ENCODE results near the gene MND1.
A peak's percentile ranks its signal among the peaks of the same experiment; 100 is the strongest.

Gene MND1

DNA sequence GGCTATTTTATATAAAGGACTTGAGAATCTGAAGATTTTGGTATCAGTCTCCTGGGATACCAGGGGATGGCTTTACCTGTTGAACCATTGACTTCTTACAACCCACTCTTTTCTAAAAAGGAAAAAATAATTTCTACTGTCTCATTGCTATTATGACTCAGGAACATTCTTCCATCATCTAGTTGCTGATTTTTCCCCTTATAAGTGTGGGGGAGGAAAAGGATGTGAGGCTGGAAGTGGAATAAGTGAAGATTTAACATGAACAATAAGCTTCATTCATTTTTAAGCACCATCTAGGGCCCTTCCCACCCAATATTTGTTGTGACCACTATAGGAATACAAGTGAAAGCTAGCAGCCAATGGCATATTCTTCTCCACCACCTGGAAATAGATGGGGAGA, 10.6 kb upstream of the MND1 start:
- Mint-ChIP-seq H3K9me3 (no peaks in the 10 kb centered on the region), H3K27me3 (peaks cover 3% of the 10 kb centered on the region), H3K4me3 (no peak overlapping the region), H3K27ac (no peak overlapping the region), H3K4me1 (peaks cover 3% of the 10 kb centered on the region), H3K36me3 (no peaks in the 10 kb centered on the region)
- CTCF ChIA-PET, result no interaction called here
- DNase-seq, result no peak

DNA sequence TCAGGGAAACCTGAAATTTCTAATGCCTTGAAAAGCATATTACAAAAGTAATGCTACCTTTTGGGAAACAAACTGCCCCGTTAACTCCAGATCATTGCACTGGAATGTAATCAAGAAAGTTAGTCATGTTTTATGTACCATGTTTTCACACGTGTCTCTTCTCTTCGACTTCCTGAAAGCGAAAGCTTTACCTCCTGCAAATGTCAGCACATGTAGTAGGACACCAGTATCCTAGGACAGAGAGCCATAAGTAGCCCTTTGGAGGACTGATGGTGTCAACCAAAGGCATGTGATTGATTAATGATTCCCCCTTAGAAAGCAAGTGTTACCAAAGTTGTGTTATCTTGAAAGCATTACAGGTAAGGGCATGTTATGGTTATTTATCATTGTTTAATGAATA, 8.8 kb upstream of the MND1 start:
- Mint-ChIP-seq H3K27ac (no peak overlapping the region), H3K4me3 (no peak overlapping the region), H3K9me3 (no peaks in the 10 kb centered on the region), H3K36me3 (no peaks in the 10 kb centered on the region), H3K4me1 (peaks cover 3% of the 10 kb centered on the region), H3K27me3 (peaks cover 11% of the 10 kb centered on the region)
- CTCF ChIA-PET, result no interaction called here
- no peak for DNase-seq

DNA sequence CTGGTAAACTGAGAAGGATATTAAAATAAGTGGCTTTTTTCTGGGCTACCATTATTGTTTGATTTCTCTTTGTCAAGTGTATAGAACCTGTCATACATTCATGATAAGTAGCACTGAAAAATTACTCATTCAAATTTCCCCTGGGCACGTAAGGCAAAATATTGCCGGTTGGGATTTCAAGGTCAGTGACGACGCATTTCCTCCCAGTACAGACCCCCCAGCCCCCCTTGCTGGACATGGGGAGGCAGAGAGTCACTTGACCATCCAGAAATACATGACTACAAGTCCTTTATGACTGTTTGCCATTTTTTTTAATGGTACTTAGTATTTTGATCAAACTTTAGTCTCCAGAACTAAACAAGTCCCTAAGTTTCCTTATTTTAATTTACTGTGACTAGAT, 6.8 kb upstream of the MND1 start:
- Mint-ChIP-seq H3K27ac (no peak overlapping the region), H3K36me3 (no peaks in the 10 kb centered on the region), H3K4me3 (no peak overlapping the region), H3K27me3 (peaks cover 16% of the 10 kb centered on the region), H3K9me3 (no peaks in the 10 kb centered on the region), H3K4me1 (peaks cover 13% of the 10 kb centered on the region)
- CTCF ChIA-PET, result interaction anchor here (1.0 to 1.2 kb wide), 2 partner anchors 95 to 306 kb away, joined by 4 read pairs; no protein-coding TSS in a partner anchor
- DNase-seq, result no peak

DNA sequence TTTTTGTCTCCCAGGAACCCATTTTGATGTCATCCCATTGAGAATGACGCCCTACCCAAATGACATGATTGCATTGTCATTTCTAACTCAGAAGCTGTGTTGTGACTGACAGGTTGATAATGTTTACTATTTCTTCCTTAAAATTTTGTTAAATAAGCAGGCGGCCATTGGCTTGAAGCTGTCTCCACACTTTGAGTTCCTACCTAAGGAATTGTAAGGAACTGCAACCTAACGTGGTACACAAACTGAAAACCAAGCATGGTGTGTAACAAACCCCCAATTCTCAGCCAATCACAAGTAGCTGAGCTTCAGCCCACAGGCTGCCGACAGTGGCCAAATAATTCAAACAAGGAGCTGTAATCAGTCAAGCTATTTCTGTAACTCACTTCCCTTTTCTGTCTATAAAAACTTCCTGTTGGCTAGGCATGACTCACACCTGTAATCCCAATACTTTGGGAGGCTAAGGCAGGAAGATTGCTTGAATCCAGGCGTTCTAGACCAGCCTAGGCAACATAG, 2.9 kb upstream of the MND1 start:
- H3K4me1 Mint-ChIP-seq, result peaks cover 28% of the 10 kb centered on the region

DNA sequence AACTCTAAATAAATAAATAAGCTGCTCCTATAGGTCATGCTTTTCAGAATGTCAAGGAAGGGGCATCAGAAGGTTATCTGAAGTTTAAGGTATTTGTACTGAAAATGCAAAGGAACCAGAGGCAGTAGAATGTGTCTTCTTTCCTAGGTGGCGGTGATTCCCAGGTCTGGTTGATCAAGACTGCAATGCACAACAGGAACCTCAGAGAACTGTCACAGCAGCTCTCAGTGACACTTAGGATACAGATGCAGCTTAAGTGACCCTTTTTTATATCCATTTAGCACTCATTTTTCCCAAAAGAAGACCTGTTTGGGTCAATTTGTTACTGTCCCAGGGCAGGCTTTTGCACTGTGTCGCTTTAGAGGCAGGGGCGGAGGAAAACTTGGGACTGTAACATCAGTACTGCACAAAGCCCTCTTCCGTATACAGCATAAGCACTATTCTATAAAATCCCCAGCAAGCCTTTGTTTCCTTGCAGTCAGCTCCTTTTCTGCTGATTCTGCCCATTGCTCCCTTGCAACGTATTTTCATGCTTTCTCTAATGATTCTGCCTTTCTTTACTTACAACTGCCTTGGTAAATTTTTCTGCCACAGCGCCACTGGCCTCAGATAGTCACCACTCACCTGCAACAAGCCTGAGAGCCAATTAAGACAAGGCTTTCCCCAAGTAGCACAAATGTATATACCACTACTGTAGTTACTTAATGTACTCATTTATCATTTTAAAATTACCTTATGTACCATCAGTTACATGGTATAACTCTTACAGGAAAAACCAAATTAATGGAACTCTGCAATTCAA, 1.5 kb upstream of the MND1 start:
- no peak overlapping the region for H3K4me3 Mint-ChIP-seq
- no peak overlapping the region for H3K27ac Mint-ChIP-seq
- no peaks in the 10 kb centered on the region for H3K9me3 Mint-ChIP-seq
- DNase-seq, result no peak
- CTCF ChIA-PET, result interaction anchor here (1.0 to 6.6 kb wide), 6 partner anchors 200 to 391 kb away, joined by 4 to 65 read pairs (median 12); no protein-coding TSS in a partner anchor
- peaks cover 41% of the 10 kb centered on the region for H3K4me1 Mint-ChIP-seq
- H3K36me3 Mint-ChIP-seq, result peaks cover 2% of the 10 kb centered on the region
- H3K27me3 Mint-ChIP-seq, result peaks cover 20% of the 10 kb centered on the region

More for the DNA sequence above, 2.9 kb upstream of the MND1 start:
- Mint-ChIP-seq H3K4me3 (no peak overlapping the region), H3K27ac (no peak overlapping the region), H3K36me3 (no peaks in the 10 kb centered on the region), H3K27me3 (peaks cover 20% of the 10 kb centered on the region), H3K9me3 (no peaks in the 10 kb centered on the region)
- CTCF ChIA-PET, result interaction anchor here (0.6 to 6.6 kb wide), 5 partner anchors 199 to 307 kb away, joined by 3 to 65 read pairs (median 15); no protein-coding TSS in a partner anchor
- DNase-seq, result no peak

DNA sequence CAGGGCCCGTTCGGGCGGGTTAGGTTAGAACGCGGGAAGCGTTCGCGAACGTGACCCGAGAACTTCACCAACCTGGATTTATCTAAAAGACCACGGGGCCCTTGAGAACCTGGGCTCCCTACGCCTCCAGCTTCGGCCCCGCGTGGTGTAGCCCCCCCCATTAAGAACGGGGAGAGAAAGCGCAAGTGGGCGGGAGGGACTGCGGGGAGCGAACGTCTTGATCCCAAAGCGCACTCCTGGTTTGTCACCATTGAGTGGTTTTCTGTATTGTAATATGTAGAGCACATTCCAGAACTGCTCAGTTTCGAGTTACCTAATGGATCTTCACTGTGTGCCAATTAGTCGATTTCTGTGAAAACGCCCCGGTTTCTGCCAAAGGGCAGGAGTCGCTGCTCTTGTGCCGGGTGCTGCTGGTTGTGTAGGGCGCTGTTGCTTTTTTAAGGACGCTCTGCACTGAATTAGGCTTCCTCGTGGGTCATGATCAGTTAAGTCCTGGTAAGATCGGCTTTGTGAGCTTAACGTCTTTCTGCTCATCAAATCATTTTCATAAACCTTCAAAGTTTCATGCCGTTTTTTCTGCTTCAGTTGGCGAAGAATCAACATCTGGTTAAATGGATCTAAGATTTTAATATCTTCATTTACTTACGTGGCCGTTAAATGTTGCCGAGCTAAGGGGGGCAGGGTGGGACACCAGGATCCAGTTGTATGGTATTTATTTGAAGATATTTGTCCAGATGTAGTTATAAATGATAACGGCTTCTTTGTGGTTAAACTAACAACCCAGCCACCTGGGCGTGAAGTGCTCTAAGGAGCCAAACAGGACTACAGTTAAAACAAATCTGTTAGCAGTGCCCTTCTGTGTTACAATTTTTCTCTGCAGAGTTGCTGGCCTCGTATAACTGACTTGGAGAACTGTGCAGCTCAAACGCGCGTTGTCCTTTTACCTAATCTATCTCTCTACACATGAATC, 809 bp downstream of the MND1 start:
- peak overlapping the region; percentile 91 for H3K27ac Mint-ChIP-seq
- H3K27me3 Mint-ChIP-seq, result peaks cover 11% of the 10 kb centered on the region

DNA sequence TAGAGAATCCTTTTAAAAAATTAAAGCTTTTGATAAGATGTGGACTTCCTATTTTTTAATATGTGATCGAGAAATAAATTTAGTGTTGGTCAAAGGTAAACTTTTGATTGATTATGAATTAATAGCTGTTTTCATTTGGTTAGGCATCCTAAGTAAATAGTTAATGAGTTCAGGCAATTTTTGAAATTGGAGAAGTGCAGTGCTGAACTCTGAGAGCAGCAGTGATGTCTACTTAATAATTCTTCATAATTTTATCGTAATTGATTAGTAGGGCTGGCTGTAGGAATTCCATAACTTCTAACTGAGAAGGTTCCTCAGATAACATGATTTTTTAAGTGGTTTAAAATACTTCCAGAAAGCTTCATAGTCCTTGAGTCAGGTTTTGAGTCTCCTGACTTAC, 1.5 kb downstream of the MND1 start:
- Mint-ChIP-seq H3K4me1 (peaks cover 57% of the 10 kb centered on the region), H3K4me3 (peak overlapping the region; percentile 90), H3K27me3 (peaks cover 9% of the 10 kb centered on the region), H3K9me3 (no peaks in the 10 kb centered on the region), H3K27ac (peak overlapping the region; percentile 91), H3K36me3 (peaks cover 20% of the 10 kb centered on the region)
- no peak for DNase-seq
- CTCF ChIA-PET, result interaction anchor here (0.6 to 6.6 kb wide), 22 partner anchors 9 to 404 kb away, joined by 3 to 65 read pairs (median 4); partner anchors contain the start of gene TMEM131L

More for the DNA sequence above, 809 bp downstream of the MND1 start:
- Mint-ChIP-seq H3K4me1 (peaks cover 56% of the 10 kb centered on the region), H3K9me3 (no peaks in the 10 kb centered on the region), H3K36me3 (peaks cover 14% of the 10 kb centered on the region), H3K4me3 (peak overlapping the region; percentile 90)
- peak; percentile 72 for DNase-seq
- CTCF ChIA-PET, result interaction anchor here (0.6 to 6.6 kb wide), 23 partner anchors 20 to 405 kb away, joined by 3 to 65 read pairs (median 4); partner anchors contain the start of gene TMEM131L

DNA sequence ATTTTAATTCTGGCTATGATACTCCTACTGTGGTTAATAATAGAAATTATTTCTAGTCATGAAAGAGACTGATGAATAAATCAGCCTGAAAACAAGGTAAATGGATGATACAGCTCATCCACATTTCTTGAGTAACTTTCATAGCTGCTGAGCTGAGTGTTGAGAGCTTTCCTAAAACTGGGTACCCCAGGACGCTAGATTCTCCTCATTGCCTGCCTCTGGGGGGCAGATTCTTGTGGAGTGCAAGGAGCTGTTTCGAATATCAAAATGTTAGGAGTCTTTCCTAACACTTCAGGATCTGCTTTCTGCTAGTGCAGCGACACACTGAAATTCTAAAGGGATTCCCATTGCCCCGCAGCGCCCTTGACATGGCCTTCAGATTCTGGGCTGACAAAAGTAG, 2.1 kb downstream of the MND1 start:
- H3K27ac Mint-ChIP-seq, result no peak overlapping the region
- peaks cover 9% of the 10 kb centered on the region for H3K27me3 Mint-ChIP-seq
- CTCF ChIA-PET, result interaction anchor here (1.0 to 6.6 kb wide), 11 partner anchors 9 to 404 kb away, joined by 3 to 65 read pairs (median 5); partner anchors contain the start of gene TMEM131L
- peaks cover 20% of the 10 kb centered on the region for H3K36me3 Mint-ChIP-seq
- peaks cover 53% of the 10 kb centered on the region for H3K4me1 Mint-ChIP-seq
- DNase-seq, result no peak
- no peaks in the 10 kb centered on the region for H3K9me3 Mint-ChIP-seq
- peak overlapping the region; percentile 43 for H3K4me3 Mint-ChIP-seq

DNA sequence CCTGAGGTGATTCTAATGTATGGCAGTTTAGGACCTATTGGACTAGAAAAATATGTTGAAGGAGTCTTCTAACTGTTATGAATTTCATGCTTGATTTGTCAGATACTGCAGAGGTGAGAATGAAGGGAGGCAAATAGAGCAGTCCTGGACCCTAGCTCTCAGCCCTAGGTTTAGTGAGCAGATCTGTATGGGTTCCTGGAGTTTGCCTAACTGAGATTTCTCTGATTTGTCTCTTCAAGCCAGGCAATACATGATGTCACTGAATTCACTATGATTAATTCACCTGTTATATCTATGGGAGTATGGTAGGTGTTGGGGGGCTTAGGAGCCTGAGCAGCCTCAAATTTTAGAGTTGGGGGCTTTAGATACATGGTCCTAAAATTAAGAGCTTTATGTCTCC, 2.6 kb downstream of the MND1 start:
- no peaks in the 10 kb centered on the region for H3K9me3 Mint-ChIP-seq
- H3K27me3 Mint-ChIP-seq, result peaks cover 8% of the 10 kb centered on the region
- H3K36me3 Mint-ChIP-seq, result peaks cover 20% of the 10 kb centered on the region
- peaks cover 49% of the 10 kb centered on the region for H3K4me1 Mint-ChIP-seq
- H3K4me3 Mint-ChIP-seq, result no peak overlapping the region
- no peak for DNase-seq
- CTCF ChIA-PET, result interaction anchor here (1.1 to 6.6 kb wide), 7 partner anchors 8 to 403 kb away, joined by 4 to 65 read pairs (median 15); partner anchors contain the start of gene TMEM131L
- H3K27ac Mint-ChIP-seq, result no peak overlapping the region

DNA sequence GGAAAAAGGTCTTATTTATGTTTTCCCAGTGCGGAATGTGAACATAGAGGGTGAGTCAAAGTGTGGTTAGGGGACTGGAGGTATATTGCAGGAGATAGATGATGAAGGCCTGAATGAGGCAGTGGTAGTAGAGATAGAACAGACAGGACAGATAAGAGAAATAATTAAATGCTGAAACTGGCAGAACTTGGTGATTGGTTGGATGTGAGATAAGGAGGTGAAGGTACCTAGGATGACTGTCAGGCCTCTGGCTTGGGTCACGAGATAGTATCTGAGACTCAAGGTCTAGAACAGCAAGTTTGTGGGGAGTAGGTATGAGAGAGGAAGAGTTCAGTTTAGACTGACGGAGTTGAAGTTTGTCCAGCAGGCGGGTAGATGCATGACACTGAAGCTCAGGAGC, 3.5 kb downstream of the MND1 start:
- H3K27ac Mint-ChIP-seq, result no peak overlapping the region

DNA sequence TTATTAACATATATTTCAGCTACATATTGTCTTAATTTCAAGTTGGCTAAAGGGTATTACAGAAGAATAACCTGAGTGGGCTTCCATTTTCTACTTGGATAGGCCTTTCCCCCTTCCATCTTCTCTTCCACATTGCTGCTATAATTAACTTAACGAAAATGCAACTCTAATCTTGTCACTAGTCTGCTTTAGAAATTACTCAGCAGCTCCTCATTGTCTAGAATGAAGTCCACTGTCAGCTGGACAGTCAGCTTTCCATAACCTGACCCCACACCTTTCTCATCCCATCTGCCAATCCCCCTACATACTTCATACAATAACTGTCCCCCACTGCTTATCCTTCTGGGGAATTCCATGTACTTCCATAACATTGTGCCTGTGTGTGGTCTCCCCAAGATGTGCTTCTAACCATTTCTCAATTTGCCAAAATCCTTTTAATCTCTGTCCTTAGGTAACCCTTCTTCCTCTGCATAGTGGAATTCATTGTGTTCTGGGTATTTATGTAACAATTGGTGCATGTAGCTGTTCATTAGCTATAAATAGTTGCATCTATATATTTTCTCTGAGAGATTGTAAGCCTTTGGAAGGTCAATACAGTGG, 4.8 kb downstream of the MND1 start:
- H3K9me3 Mint-ChIP-seq, result no peaks in the 10 kb centered on the region
- DNase-seq, result no peak
- peaks cover 29% of the 10 kb centered on the region for H3K36me3 Mint-ChIP-seq
- H3K27me3 Mint-ChIP-seq, result no peaks in the 10 kb centered on the region
- H3K4me1 Mint-ChIP-seq, result peaks cover 47% of the 10 kb centered on the region
- no peak overlapping the region for H3K4me3 Mint-ChIP-seq
- CTCF ChIA-PET, result interaction anchor here (1.8 kb wide), 1 partner anchor 225 kb away, joined by 9 read pairs; no protein-coding TSS in a partner anchor
- no peak overlapping the region for H3K27ac Mint-ChIP-seq

More for the DNA sequence above, 3.5 kb downstream of the MND1 start:
- Mint-ChIP-seq H3K36me3 (peaks cover 25% of the 10 kb centered on the region), H3K27me3 (peaks cover 4% of the 10 kb centered on the region), H3K9me3 (no peaks in the 10 kb centered on the region), H3K4me1 (peaks cover 50% of the 10 kb centered on the region), H3K4me3 (no peak overlapping the region)
- no peak for DNase-seq
- CTCF ChIA-PET, result interaction anchor here (1.0 to 1.8 kb wide), 2 partner anchors 85 to 226 kb away, joined by 3 to 9 read pairs; no protein-coding TSS in a partner anchor

DNA sequence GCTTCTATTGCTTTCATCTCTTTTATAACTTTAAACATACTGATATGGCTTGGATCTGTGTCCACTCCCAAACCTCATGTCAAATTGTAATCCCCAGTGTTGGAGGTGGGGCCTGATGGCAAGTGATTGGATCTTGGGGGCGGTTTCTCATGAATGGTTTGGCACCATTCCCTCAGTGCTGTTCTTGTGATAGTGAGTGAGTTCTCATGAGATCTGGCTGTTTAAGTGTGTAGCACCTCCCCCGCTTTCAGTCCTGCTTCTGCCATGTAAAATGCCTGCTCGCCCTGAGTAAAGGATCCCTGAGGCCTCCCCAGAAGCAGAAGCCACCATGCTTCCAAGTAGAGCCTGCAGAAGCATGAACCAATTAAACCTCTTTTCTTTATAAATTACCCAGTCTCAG, 17.7 kb downstream of the MND1 start:
- H3K4me1 Mint-ChIP-seq, result peaks cover 6% of the 10 kb centered on the region
- no peak for DNase-seq
- peaks cover 70% of the 10 kb centered on the region for H3K36me3 Mint-ChIP-seq
- CTCF ChIA-PET, result interaction anchor here (0.8 kb wide), 1 partner anchor 10 kb away, joined by 3 read pairs; no protein-coding TSS in a partner anchor
- no peak overlapping the region for H3K27ac Mint-ChIP-seq
- H3K4me3 Mint-ChIP-seq, result no peak overlapping the region
- H3K27me3 Mint-ChIP-seq, result no peaks in the 10 kb centered on the region
- peaks cover 1% of the 10 kb centered on the region for H3K9me3 Mint-ChIP-seq

DNA sequence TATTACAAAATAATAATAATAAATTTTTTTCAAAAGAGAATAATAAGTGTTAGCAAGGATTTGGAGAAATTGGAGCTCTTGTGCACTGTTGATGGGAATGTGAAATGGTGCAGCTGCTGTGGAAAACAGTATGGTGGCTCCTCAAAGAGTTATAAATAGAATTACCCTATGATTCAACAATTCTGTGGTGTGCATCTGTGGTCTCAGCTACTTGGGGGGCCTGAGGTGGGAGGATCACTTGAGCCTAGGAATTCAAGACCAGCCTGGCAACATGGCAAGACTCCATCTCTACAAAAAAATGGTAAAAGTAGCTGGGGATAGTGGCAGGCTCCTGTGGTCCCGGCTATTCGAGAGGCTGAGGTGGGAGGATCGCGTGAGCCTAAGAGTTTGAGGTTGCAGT, 19.6 kb downstream of the MND1 start:
- H3K27ac Mint-ChIP-seq, result no peak overlapping the region
- peaks cover 2% of the 10 kb centered on the region for H3K4me1 Mint-ChIP-seq
- H3K9me3 Mint-ChIP-seq, result peaks cover 1% of the 10 kb centered on the region
- CTCF ChIA-PET, result no interaction called here
- peaks cover 72% of the 10 kb centered on the region for H3K36me3 Mint-ChIP-seq
- H3K27me3 Mint-ChIP-seq, result no peaks in the 10 kb centered on the region
- H3K4me3 Mint-ChIP-seq, result no peak overlapping the region
- DNase-seq, result no peak

All from activated naive CD4-positive, alpha-beta T cell treated with anti-CD3 and anti-CD28 coated beads, Interleukin-2, amount 10 ng/mL, durations not matched to agents 7 days and 5 days (primary cell).